Hepatocyte (in vitro differentiated cells): ENCODE measurements around the gene CD160. TPM values are rescaled to one million over a fixed set of nuclear protein-coding genes. Genes with fewer than 3 reads are reported as not detected.

Experiments used
- DNase-seq: peaks from one replicate; pipeline ENCODE4 v3.0.0-alpha.2; 2016; ENCODE audit warnings: low spot score
- H2AFZ ChIP-seq: fragments of 200-600 bp; sonication (generic); 2 replicates; pipeline ENCODE4 v1.6.0; 2016; ENCODE audit warnings: antibody characterized with exemption, mild to moderate bottlenecking
- H3K27ac ChIP-seq: fragments of 200-600 bp; sonication (generic); 2 replicates; pipeline ENCODE4 v1.5.1; 2016; ENCODE audit warnings: mild to moderate bottlenecking
- H3K27me3 ChIP-seq: fragments of 200-600 bp; sonication (generic); 2 replicates; pipeline ENCODE4 v1.6.1; 2016
- H3K36me3 ChIP-seq: fragments of 200-600 bp; sonication (generic); replicated peaks from 2 replicates; pipeline ENCODE4 v1.5.1; 2016; ENCODE audit warnings: low read depth; ENCODE audit not compliant: insufficient read depth
- H3K4me1 ChIP-seq: fragments of 200-600 bp; sonication (generic); 2 replicates; pipeline ENCODE4 v1.5.1; 2016; ENCODE audit warnings: mild to moderate bottlenecking, moderate library complexity; ENCODE audit not compliant: insufficient read depth
- H3K4me2 ChIP-seq: fragments of 200-600 bp; sonication (generic); 2 replicates; pipeline ENCODE4 v1.6.0; 2016
- H3K4me3 ChIP-seq: fragments of 200-600 bp; sonication (generic); 2 replicates; pipeline ENCODE4 v1.5.1; 2016; ENCODE audit warnings: mild to moderate bottlenecking
- H3K79me2 ChIP-seq: fragments of 200-600 bp; sonication (generic); 2 replicates; pipeline ENCODE4 v1.6.0; 2017; ENCODE audit warnings: mild to moderate bottlenecking
- H3K9me2 ChIP-seq: fragments of 200-600 bp; sonication (generic); replicated peaks from 2 replicates; pipeline ENCODE4 v1.6.0; 2017; ENCODE audit warnings: mild to moderate bottlenecking; ENCODE audit not compliant: insufficient read depth
- H3K9me3 ChIP-seq: fragments of 200-600 bp; sonication (generic); 2 replicates; pipeline ENCODE4 v1.5.1; 2016; ENCODE audit warnings: low read depth, mild to moderate bottlenecking
- H4K20me1 ChIP-seq: fragments of 200-600 bp; sonication (generic); 2 replicates; pipeline ENCODE4 v1.6.0; 2016; ENCODE audit warnings: mild to moderate bottlenecking; ENCODE audit not compliant: insufficient read depth, poor library complexity, severe bottlenecking
- CTCF ChIP-seq: fragments of 200-600 bp; sonication (generic); IDR thresholded peaks from 2 replicates; pipeline ENCODE4 v1.5.1; 2016; ENCODE audit warnings: antibody characterized with exemption, mild to moderate bottlenecking; ENCODE audit not compliant: poor library complexity
- EZH2 ChIP-seq: fragments of 200-600 bp; sonication (generic); IDR thresholded peaks from 2 replicates; pipeline ENCODE4 v1.6.1; 2016; ENCODE audit warnings: antibody characterized with exemption, mild to moderate bottlenecking, borderline replicate concordance
- EZH2phosphoT487 ChIP-seq: fragments of 200-600 bp; sonication (generic); IDR thresholded peaks from one replicate; pipeline ENCODE4 v1.6.1; 2018; ENCODE audit warnings: antibody characterized with exemption, mild to moderate bottlenecking, low read depth, moderate library complexity; ENCODE audit not compliant: unreplicated experiment, severe bottlenecking
- WGBS: methylation state at CpG from one replicate; pipeline ENCODE4 v1.1.6; 2016; ENCODE audit warnings: low lambda C conversion rate; ENCODE audit errors: missing lambda C conversion rate; 5-methylcytosine and 5-hydroxymethylcytosine counted together
- polyA plus RNA-seq: library from polyadenylated mRNA; unstranded; fragments of >200 nt; fragmentation: Nextera tagmentation; extraction: Ambion mirVana; gene quantifications from 2 replicates; pipeline ENCODE4 v1.2.1, GENCODE V29; 2016
- total RNA-seq: library from RNA; depleted of rRNA; stranded (reverse); fragments of >200 nt; gene quantifications from 2 replicates; pipeline ENCODE4 v1.2.3, GENCODE V29; 2014

The CD160 gene
- total and polyA plus RNA-seq, 2 experiments from 2014 or later: not detected

GRCh38 chr1:145688328-145688727 lies 31.0 kb upstream of the CD160 start:
- no peak overlapping the region for H3K4me3 ChIP-seq
- WGBS: 77% methylated on average over 4 of the region's 4 CpGs
- H3K4me1 ChIP-seq: peaks cover 5% of the 10 kb centered on the region
- H3K27me3 ChIP-seq: no peaks in the 10 kb centered on the region
- no peak for TF ChIP-seq CTCF
- no peak for TF ChIP-seq EZH2
- TF ChIP-seq EZH2phosphoT487: no peak
- H2AFZ ChIP-seq: no peak overlapping the region
- H4K20me1 ChIP-seq: no peaks in the 10 kb centered on the region
- no peak overlapping the region for H3K27ac ChIP-seq
- DNase-seq: no peak
- no peaks in the 10 kb centered on the region for H3K9me2 ChIP-seq
- H3K9me3 ChIP-seq: no peaks in the 10 kb centered on the region
- H3K36me3 ChIP-seq: no peaks in the 10 kb centered on the region
- H3K4me2 ChIP-seq: no peak overlapping the region
- H3K79me2 ChIP-seq: no peaks in the 10 kb centered on the region

DNA sequence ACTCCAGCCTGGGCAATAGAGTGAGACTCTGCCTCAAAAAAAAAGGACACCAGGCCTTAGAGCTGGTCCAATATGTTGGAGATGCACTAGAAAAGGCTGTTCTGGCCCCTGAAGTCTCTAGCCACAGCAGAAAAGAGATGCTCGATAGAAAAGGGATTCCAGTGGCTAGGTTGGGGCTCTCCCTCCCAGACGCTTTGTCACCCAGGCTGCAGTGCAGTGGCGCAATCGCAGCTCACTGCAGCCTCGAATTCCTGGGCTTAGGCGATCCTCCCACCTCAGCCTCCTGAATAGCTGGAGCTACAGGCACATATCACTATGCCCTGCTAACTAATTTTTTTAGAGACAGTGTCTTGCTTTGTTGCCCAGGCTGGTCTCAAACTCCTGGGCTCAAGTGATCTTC lies 30.4 kb upstream of the CD160 start:
- no peaks in the 10 kb centered on the region for H3K36me3 ChIP-seq
- no peaks in the 10 kb centered on the region for H3K27me3 ChIP-seq
- 92% methylated on average over 6 of the region's 6 CpGs for WGBS
- H3K79me2 ChIP-seq: no peaks in the 10 kb centered on the region
- no peak overlapping the region for H2AFZ ChIP-seq
- H3K4me3 ChIP-seq: no peak overlapping the region
- no peak for DNase-seq
- TF ChIP-seq CTCF: no peak
- no peak for TF ChIP-seq EZH2
- TF ChIP-seq EZH2phosphoT487: no peak
- no peak overlapping the region for H3K27ac ChIP-seq
- H3K4me2 ChIP-seq: no peak overlapping the region
- H3K9me3 ChIP-seq: no peaks in the 10 kb centered on the region
- peaks cover 5% of the 10 kb centered on the region for H3K4me1 ChIP-seq
- no peaks in the 10 kb centered on the region for H3K9me2 ChIP-seq
- H4K20me1 ChIP-seq: no peaks in the 10 kb centered on the region

GRCh38 chr1:145689922-145690321 lies 29.4 kb upstream of the CD160 start:
- no peaks in the 10 kb centered on the region for H4K20me1 ChIP-seq
- H3K36me3 ChIP-seq: no peaks in the 10 kb centered on the region
- peaks cover 5% of the 10 kb centered on the region for H3K4me1 ChIP-seq
- H3K27ac ChIP-seq: no peak overlapping the region
- no peaks in the 10 kb centered on the region for H3K9me2 ChIP-seq
- H2AFZ ChIP-seq: no peak overlapping the region
- H3K27me3 ChIP-seq: no peaks in the 10 kb centered on the region
- no peak for TF ChIP-seq CTCF
- TF ChIP-seq EZH2: no peak
- no peak for TF ChIP-seq EZH2phosphoT487
- H3K79me2 ChIP-seq: no peaks in the 10 kb centered on the region
- no peak overlapping the region for H3K4me3 ChIP-seq
- DNase-seq: no peak
- H3K9me3 ChIP-seq: no peaks in the 10 kb centered on the region
- H3K4me2 ChIP-seq: no peak overlapping the region
- 93% methylated on average over 6 of the region's 6 CpGs for WGBS
